A549 (cell line): ENCODE data around the gene SCYL3.

Experiments
- CBX8 ChIP-seq: fragments of 200-600 bp; sonication (generic); IDR thresholded peaks from 2 replicates; pipeline ENCODE4 v1.6.1; 2016
- CEBPB ChIP-seq, 2 experiments: fragments of >200 bp in 1 of 2; sonication (Bioruptor Twin) in 1 of 2; formaldehyde crosslinking in 1 of 2; IDR thresholded peaks; 2 replicates each; pipeline ENCODE4 v1.6.1; 2012 to 2016
- CHD2 ChIP-seq: fragments of 150-350 bp; IDR thresholded peaks from 2 replicates; pipeline ENCODE4 v1.6.1; 2014; ENCODE audit warnings: low read length; ENCODE audit not compliant: partially characterized antibody
- EP300 ChIP-seq, 2 experiments: fragments of >200 bp; sonication (Bioruptor Twin); formaldehyde crosslinking; IDR thresholded peaks; 2 replicates in 1 of 2; 3 replicates in 1 of 2; pipeline ENCODE4 v1.6.1; 2016 to 2017
- MAZ ChIP-seq: fragments of 150-350 bp; IDR thresholded peaks from 2 replicates; pipeline ENCODE4 v1.6.1; 2014; ENCODE audit warnings: antibody characterized with exemption, low read depth, low read length, borderline replicate concordance
- NR3C1 ChIP-seq: fragments of >200 bp; sonication (Bioruptor Twin); formaldehyde crosslinking; IDR thresholded peaks from 3 replicates; pipeline ENCODE4 v1.6.1; 2017
- POLR2A ChIP-seq: IDR thresholded peaks from 2 replicates; pipeline ENCODE4 v1.6.1; 2012; ENCODE audit warnings: mild to moderate bottlenecking, low read length
- RAD21 ChIP-seq, 2 experiments: fragments of >200 bp in 1 of 2; sonication (Bioruptor Twin) in 1 of 2; formaldehyde crosslinking in 1 of 2; IDR thresholded peaks in 1 of 2; conservative IDR thresholded peaks in 1 of 2; 2 replicates in 1 of 2; 3 replicates in 1 of 2; pipeline ENCODE4 v1.6.1; 2012 to 2018; ENCODE audit warnings: inconsistent platforms in 1 of 2
- SMC3 ChIP-seq: fragments of >200 bp; sonication (Bioruptor Twin); formaldehyde crosslinking; IDR thresholded peaks from 3 replicates; pipeline ENCODE4 v1.6.1; 2018; ENCODE audit warnings: inconsistent platforms
- TF ChIP-seq, protein P1 (sequence below): fragments of >200 bp; sonication (Bioruptor Twin); formaldehyde crosslinking; IDR thresholded peaks from 3 replicates; pipeline ENCODE4 v1.5.1; 2016
- TF ChIP-seq, protein P2 (sequence below): IDR thresholded peaks from 2 replicates; pipeline ENCODE4 v1.6.1; 2012

DNA sequence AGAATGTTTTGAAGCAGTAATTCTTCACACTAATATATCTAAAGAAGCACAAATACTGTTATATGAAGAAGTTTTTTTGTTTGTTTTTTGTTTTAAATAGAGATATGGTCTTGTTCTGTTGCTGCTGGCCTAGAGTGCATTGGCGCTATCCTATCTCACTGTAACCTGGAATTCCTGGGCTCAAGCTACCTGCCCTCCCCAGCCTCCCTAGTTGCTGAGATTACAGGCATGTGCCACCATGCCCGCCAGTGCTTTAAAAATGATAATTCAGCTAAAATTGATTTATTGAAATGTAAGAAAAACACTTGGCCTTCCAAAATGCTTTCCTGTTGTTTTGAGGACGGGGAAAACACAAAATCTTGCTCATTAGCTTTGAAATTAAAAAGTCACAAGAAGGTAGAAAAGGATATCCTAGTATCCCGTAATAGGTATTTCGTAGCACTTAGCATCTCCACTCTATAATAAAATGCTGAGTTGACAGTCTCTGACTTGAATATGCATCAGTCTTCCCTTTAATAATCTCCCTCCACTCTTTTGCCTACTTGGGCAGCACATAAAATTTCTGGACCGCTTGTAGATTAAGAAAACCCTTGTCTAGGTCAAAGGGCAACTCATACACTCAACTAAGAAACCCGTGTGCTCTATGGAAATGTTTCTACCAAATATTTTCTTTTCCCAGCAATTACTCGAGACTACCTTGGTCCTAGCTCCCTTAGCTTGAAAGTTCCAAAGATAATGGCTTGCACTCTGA is 1.3 kb downstream of the SCYL3 start:
- TF ChIP-seq MAZ (no peak), POLR2A (no peak), CHD2 (no peak), SMC3 (no peak), CEBPB (IDR thresholded peaks at IDR 0.05) (no peak), EP300 (IDR thresholded peaks at IDR 0.05) (no peak), RAD21 (conservative IDR thresholded peaks at IDR 0.05 in 1 of 2, IDR thresholded peaks at IDR 0.05 in 1 of 2) (no peak), CBX8 (no peak), NR3C1 (no peak)
- TF ChIP-seq, protein P1, sequence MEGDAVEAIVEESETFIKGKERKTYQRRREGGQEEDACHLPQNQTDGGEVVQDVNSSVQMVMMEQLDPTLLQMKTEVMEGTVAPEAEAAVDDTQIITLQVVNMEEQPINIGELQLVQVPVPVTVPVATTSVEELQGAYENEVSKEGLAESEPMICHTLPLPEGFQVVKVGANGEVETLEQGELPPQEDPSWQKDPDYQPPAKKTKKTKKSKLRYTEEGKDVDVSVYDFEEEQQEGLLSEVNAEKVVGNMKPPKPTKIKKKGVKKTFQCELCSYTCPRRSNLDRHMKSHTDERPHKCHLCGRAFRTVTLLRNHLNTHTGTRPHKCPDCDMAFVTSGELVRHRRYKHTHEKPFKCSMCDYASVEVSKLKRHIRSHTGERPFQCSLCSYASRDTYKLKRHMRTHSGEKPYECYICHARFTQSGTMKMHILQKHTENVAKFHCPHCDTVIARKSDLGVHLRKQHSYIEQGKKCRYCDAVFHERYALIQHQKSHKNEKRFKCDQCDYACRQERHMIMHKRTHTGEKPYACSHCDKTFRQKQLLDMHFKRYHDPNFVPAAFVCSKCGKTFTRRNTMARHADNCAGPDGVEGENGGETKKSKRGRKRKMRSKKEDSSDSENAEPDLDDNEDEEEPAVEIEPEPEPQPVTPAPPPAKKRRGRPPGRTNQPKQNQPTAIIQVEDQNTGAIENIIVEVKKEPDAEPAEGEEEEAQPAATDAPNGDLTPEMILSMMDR = no peak
- TF ChIP-seq, protein P2, sequence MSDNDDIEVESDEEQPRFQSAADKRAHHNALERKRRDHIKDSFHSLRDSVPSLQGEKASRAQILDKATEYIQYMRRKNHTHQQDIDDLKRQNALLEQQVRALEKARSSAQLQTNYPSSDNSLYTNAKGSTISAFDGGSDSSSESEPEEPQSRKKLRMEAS = no peak
